NCI-H774 (cell line): ENCODE measurements around the gene NEMP1.
A peak's percentile ranks its signal among the peaks of the same experiment; 100 is the strongest.
"Not testable (repeated sequence)": the region's sequence is repeated elsewhere in the genome, so short reads cannot be mapped to it uniquely, and the experiment has no call there.

Experiments
- DNase-seq: peaks from one replicate; lab custom pipeline; 2025; lab: John Stamatoyannopoulos, UW

Gene NEMP1

DNA sequence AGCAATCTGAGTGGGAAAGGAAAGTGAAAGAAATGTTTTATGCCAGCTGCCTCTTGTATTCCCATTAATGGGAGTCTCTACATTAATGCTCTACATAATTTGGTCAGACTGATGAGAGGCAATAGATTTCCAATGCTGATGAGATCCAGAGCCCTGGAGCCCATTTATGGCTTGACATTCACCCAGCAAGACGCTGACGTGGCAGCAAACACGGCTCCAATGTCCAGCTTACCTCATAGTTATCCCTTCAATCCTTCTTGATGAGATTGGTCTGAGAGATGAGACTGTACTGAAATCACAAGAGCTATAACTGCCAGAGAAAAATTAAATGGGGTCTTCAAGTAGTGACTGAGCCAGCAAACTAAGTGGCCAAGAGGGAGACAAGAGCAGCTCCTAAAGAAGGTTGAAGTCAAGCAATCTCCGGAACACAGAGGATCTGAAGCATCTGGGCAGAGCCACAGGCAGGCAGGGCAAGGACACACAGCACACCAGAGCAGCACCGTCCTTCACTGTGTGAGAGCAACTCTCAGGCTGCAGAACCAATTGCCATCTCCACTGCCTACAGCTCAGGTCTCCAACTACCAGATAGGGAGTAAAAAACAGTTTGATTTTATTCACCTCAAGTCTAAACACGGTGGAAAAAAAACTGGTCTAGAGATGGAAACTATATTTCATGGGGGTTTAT, 21.4 kb downstream of the NEMP1 start:
- DNase-seq: no peak

- no peak for DNase-seq
These were observed 22.8 kb downstream of the NEMP1 start for GRCh38 chr12:57055824-57056223.

- DNase-seq: not testable (repeated sequence)
These were observed 24.7 kb downstream of the NEMP1 start for GRCh38 chr12:57053901-57054300.

DNA sequence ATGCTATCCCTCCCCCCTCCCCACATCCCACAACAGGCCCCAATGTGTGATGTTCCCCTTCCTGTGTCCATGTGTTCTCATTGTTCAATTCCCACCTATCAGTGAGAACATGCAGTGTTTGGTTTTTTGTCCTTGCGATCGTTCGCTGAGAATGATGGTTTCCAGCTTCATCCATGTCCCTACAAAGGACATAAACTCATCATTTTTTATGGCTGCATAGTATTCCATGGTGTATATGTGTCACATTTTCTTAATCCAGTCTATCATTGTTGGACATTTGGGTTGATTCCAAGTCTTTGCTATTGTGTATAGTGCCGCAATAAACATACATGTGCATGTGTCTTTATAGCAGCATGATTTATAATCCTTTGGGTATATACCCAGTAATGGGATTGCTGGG, 25.4 kb downstream of the NEMP1 start:
- DNase-seq: not testable (repeated sequence)

DNA sequence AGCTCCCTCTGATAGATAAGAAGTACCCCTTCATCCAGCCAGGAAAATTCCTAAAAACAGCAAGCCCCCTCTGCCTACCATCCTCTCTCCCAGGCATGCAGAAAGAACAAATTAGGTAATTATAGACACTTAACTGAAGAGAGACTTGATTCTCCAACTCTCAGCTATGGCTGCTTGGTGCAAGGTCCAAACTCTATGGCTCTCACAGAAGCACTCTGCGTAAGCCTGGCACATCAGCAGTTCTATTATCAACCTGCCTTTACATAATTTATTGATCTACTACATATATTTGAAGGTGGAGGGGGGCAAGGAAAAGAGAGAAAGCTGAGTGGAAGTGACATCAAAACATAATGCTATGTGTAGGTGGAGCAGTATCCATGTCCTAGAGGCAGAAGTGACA, 27.6 kb downstream of the NEMP1 start:
- no peak for DNase-seq

DNA sequence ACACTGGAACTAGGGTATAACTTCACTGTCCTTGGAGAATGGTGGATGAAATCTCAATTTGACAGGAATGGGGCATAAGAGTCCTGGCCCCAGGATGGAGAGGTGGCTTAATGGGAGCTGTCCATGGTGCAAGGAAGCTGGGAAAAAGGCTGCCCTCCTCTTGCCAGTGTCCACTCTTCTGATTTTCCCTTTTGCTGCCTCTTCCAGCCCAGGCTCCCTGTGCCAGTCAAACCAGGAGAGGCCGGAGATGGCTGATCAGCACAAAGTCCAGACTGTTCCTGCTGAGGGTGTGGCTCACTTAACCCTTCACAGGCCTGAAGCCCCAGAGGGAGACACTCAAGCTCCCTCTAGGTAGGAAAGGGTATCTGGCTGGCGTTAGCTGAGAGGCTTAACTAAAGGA, 28.7 kb downstream of the NEMP1 start, which contains the start of gene MYO1A:
MYO1A (minus strand) TSS at position 240 of the 400 bp plus-strand sequence. CDS start 1,806 bp downstream, outside the sequence.
- DNase-seq: no peak

DNA sequence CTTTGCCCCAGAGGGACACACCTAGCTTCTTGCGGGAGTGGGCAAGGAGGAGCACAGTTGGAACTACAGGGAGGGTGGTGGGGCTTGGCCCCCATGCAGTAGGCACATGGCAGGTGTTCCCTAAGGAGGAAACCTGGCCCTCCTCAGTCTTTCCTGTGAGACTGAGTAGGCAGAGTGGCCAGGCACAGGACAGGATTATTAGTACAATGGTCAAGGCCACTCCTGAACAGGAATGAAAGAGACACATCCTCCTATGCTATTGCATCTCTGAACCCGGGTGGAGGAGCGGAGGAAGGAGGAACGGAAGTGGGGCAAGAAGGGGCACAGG, 29.5 kb downstream of the NEMP1 start:
- no peak for DNase-seq

GRCh38 chr12:57048423-57049118, 30.0 kb downstream of the NEMP1 start:
- DNase-seq: no peak

- DNase-seq: no peak
These were observed 30.6 kb downstream of the NEMP1 start for GRCh38 chr12:57047981-57048380.

DNA sequence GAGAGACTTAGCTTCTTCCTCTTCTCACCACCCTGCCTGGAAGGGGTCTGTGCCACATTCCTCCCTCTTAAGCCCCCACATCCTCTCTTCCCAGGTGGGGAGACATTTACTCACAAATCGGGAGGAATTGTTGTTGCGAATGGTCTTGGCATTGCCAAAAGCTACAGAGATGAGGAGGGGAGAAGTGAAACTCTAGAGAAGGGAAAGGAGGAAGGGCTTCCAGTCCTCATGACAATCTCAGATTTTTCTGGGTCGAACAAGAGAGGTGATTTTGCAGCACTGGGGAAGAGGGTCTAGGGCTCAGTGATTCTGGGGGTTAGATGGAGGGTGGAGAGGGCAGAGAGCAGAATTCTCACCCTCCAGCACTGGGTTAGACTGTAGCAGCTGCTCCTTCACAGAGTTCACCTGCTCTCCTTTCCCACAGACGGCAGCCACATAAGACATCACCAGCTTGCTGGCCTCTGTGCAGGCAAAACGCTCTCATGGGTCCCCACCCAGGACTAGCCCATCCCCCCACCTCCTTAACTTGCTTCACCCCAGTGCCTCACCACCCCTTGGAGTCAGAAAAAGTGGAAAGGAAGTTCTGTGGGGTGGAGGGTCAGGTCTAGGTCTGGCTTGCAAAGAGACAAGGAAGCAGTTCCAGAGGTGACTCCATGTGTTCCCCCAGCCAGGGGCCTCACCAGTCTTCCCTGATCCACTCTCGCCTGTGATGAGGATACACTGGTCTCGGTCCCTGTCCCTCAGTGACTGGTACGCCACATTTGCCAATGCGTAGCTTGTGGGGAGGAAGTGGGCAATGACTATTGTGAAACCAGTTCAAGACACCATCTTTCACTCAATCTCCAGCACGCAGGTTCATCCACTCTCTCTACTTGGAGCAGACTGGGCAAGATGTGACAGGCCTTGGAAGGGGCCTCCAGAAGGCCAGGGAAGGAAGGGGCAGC, 31.4 kb downstream of the NEMP1 start:
- no peak for DNase-seq

- DNase-seq: no peak
These were observed 32.4 kb downstream of the NEMP1 start for GRCh38 chr12:57046086-57046791.

DNA sequence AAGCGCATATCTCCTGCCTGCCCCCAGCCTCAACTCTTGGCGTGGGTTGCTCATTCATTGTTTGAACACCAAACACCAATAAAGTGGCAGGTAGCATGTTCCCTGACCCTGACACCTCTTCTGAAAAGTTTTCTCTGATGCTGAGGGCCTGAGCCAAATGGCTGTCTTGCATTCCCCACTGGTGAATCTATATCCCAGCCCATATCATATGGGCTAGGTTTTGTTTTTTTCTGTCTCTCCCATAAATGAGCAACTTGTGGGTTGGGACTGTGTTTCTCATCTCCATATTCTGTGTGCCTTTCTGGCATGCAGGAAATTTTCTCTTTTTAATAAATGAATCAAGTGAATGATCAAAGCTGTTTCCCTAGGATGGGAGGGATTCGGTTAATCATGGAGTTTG, 33.7 kb downstream of the NEMP1 start:
- DNase-seq: no peak

DNA sequence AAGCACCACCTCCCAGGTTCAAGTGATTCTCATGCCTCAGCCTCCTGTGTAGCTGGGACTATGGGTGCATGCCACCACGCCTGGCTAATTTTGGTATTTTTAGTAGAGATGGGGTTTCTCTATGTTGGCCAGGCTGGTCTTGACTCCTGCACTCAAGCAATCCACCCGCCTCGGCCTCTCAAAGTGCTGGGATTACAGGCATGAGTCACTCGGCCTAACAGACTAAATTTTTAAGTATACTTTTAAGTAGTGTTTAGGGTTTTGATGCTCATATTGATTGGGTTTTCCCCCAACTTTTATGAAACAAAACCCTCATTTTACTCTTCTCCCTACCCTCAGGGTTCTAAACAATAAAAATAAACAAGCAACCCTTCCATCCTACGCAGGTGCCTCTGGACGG, 34.1 kb downstream of the NEMP1 start:
- no peak for DNase-seq

DNA sequence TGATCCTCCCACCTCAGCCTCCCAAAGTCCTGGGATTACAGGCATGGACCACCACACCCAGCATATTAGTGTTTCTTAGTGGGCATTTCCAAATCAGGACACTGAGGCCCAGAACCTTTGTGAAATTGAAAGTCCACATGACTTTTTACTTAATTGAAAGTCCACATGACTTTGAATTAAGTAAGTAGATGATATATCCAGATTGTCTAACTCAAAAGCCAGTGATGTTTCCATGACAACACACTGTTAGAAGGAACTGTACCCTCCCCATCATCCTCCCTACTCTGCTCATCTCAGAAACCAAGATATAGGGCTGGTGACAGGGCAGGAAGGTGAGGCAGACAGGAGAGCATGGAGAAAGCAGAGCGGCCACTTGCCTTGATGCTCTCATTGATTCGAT, 35.9 kb downstream of the NEMP1 start:
- DNase-seq: no peak

DNA sequence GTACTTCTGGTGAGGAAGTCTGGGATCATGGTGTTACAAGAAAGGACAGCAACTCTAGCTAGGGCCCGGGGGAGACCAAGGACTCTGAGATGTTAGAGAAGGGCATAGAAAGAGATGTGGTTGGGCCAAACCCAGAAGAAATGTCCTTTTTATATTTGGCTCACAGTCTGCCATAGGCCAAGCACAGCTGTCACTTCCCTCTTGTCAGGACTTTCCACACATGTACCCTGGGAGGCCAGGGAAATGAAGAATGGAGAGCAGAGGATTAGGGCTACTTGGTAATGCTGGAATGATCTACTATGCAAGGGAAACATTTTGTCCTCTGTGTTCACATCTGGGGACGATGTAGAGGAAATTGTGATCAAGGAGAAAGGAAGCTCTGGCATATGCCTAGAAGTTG, 37.8 kb downstream of the NEMP1 start:
- DNase-seq: no peak

GRCh38 chr12:57040211-57040610, 38.4 kb downstream of the NEMP1 start:
- DNase-seq: no peak

- no peak for DNase-seq
These were observed 39.4 kb downstream of the NEMP1 start for GRCh38 chr12:57039016-57039798.

DNA sequence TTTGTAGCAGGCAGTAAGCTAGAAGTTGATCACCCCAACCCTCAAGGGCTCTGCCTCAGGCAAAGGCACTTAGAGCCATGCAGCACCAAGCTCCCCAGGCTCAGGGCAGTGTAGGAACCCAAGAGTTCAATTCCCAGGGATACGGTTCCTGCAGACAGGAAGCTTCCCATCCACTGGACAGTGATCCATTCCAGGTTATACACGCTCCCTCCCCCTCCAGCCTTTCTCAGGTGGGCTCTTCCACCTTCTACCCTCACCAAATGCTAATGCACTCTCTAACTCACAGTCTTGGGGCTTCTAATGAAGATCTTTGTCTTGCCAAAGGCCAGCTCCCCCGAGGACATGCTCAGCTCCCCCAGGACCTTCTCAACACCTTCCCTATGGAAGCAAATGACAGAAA, 41.3 kb downstream of the NEMP1 start:
- no peak for DNase-seq

GRCh38 chr12:57033431-57033830, 45.2 kb downstream of the NEMP1 start:
- DNase-seq: no peak

DNA sequence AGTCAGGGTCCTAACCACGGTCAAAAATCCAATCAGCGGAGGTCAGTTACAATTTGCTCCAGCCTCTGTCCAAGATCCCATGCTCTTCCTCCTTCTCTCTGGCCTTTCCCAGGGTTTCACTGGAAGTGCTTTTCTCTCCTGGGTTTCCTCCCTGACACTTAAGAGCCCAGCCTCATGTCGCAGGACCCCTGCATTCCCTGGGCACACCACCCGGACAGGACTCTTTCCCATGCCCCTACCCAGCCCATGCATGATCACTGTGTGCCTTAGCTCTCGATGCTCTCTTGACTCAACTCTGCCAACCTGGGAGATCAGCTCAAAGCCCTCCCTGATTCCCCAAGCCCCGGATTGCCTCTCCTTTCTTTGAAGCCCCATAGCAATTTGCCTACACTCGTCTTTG, 46.8 kb downstream of the NEMP1 start:
- no peak for DNase-seq

- DNase-seq: peak; percentile 30
These were observed 47.4 kb downstream of the NEMP1 start for GRCh38 chr12:57031138-57031725.
